GM21360 (cell line): Measurements from ENCODE around the gene EMC6.
A peak's percentile ranks its signal among the peaks of the same experiment; 100 is the strongest.

ENCODE experiments used
- ATAC-seq: cut with Tn5 transposase; IDR thresholded peaks from one replicate; pipeline ENCODE4 v1.9.1; 2021; ENCODE audit warnings: mild to moderate bottlenecking, moderate library complexity; ENCODE audit not compliant: unreplicated experiment

The EMC6 gene

GRCh38 chr17:3655766-3656165 lies 12.8 kb upstream of the EMC6 start:
- ATAC-seq: no peak

- no peak for ATAC-seq
Measured at GRCh38 chr17:3656353-3656752, 12.3 kb upstream of the EMC6 start.

GRCh38 chr17:3656755-3657587 lies 11.6 kb upstream of the EMC6 start:
- ATAC-seq: no peak

- ATAC-seq: no peak
Measured at GRCh38 chr17:3657588-3657869, 11.1 kb upstream of the EMC6 start.

GRCh38 chr17:3657874-3658783 lies 10.5 kb upstream of the EMC6 start:
- no peak for ATAC-seq

GRCh38 chr17:3658784-3659449 lies 9.7 kb upstream of the EMC6 start:
- no peak for ATAC-seq

- no peak for ATAC-seq
Measured at GRCh38 chr17:3659541-3660111, 9.0 kb upstream of the EMC6 start.

- no peak for ATAC-seq
Measured at GRCh38 chr17:3660311-3660891, 8.2 kb upstream of the EMC6 start.

- no peak for ATAC-seq
Measured at GRCh38 chr17:3663102-3664011, 5.3 kb upstream of the EMC6 start.

- ATAC-seq: no peak
Measured at GRCh38 chr17:3665834-3666233, 2.8 kb upstream of the EMC6 start.

GRCh38 chr17:3666516-3666915 lies 2.1 kb upstream of the EMC6 start:
- no peak for ATAC-seq

- peak; percentile 7 for ATAC-seq
Measured at GRCh38 chr17:3667366-3668278, 990 bp upstream of the EMC6 start.

GRCh38 chr17:3669085-3669347 lies 404 bp downstream of the EMC6 start:
- no peak for ATAC-seq

GRCh38 chr17:3669548-3669947 lies 936 bp downstream of the EMC6 start:
- ATAC-seq: no peak

GRCh38 chr17:3672571-3672970 lies 4.0 kb downstream of the EMC6 start:
- ATAC-seq: no peak

- ATAC-seq: no peak
Measured at GRCh38 chr17:3675886-3676285, 7.3 kb downstream of the EMC6 start.

- no peak for ATAC-seq
Measured at GRCh38 chr17:3678095-3678820, 9.6 kb downstream of the EMC6 start.

- ATAC-seq: no peak
Measured at GRCh38 chr17:3678821-3679530, 10.4 kb downstream of the EMC6 start.
